ENCODE measurements around the gene SYPL2.

SYPL2 gene

GRCh38 chr1:109514846-109515245, 48.5 kb downstream of the SYPL2 start:
- H3F3A ChIP-seq (ENCODE audit: low read depth), result no peaks in the 10 kb centered on the region
- no peak overlapping the region for H3K4me2 ChIP-seq (ENCODE audit: low read depth, low read length, poor library complexity, severe bottlenecking)
- H3K36me3 ChIP-seq (ENCODE audit: insufficient read depth, low read length), result no peaks in the 10 kb centered on the region
- TF ChIP-seq EZH2phosphoT487 (IDR thresholded peaks at IDR 0.05; ENCODE audit: borderline replicate concordance) (no peak), CTCF (conservative IDR thresholded peaks at IDR 0.05; ENCODE audit: low read length) (no peak)
- H3K4me3 ChIP-seq (ENCODE audit: low read length, poor library complexity, severe bottlenecking), result no peak overlapping the region
- no peaks in the 10 kb centered on the region for H3K9me3 ChIP-seq (ENCODE audit: insufficient read depth, low read depth, low read length)
- H3K4me1 ChIP-seq (ENCODE audit: insufficient read depth, low read length, poor library complexity, severe bottlenecking), result peaks cover 5% of the 10 kb centered on the region
- no peak overlapping the region for H2AFZ ChIP-seq (ENCODE audit: low read length)
- H3K9me2 ChIP-seq (replicated peaks; ENCODE audit: low read depth, low read length), result no peaks in the 10 kb centered on the region
- H3K27me3 ChIP-seq (ENCODE audit: insufficient read depth, low read length, poor library complexity, severe bottlenecking), result no peaks in the 10 kb centered on the region
- H3K9ac ChIP-seq (ENCODE audit: low read depth, low read length, poor library complexity, severe bottlenecking), result no peak overlapping the region
- no peaks in the 10 kb centered on the region for H3K79me2 ChIP-seq (ENCODE audit: insufficient read depth, low read length)
- no peaks in the 10 kb centered on the region for H4K20me1 ChIP-seq (ENCODE audit: insufficient read depth, low read length, poor library complexity, severe bottlenecking)

GRCh38 chr1:109516872-109517271, 50.5 kb downstream of the SYPL2 start:
- Histone ChIP-seq H3K9me2 (replicated peaks; ENCODE audit: low read depth, low read length) (no peaks in the 10 kb centered on the region), H3K79me2 (ENCODE audit: insufficient read depth, low read length) (no peaks in the 10 kb centered on the region), H3K4me2 (ENCODE audit: low read depth, low read length, poor library complexity, severe bottlenecking) (no peak overlapping the region), H3K9ac (ENCODE audit: low read depth, low read length, poor library complexity, severe bottlenecking) (no peak overlapping the region), H3F3A (ENCODE audit: low read depth) (no peaks in the 10 kb centered on the region), H3K9me3 (ENCODE audit: insufficient read depth, low read depth, low read length) (no peaks in the 10 kb centered on the region), H4K20me1 (ENCODE audit: insufficient read depth, low read length, poor library complexity, severe bottlenecking) (no peaks in the 10 kb centered on the region), H2AFZ (ENCODE audit: low read length) (no peak overlapping the region), H3K36me3 (ENCODE audit: insufficient read depth, low read length) (no peaks in the 10 kb centered on the region), H3K4me1 (ENCODE audit: insufficient read depth, low read length, poor library complexity, severe bottlenecking) (no peaks in the 10 kb centered on the region), H3K27me3 (ENCODE audit: insufficient read depth, low read length, poor library complexity, severe bottlenecking) (no peaks in the 10 kb centered on the region), H3K4me3 (ENCODE audit: low read length, poor library complexity, severe bottlenecking) (no peak overlapping the region)
- TF ChIP-seq CTCF (conservative IDR thresholded peaks at IDR 0.05; ENCODE audit: low read length), result no peak
- no peak for TF ChIP-seq EZH2phosphoT487 (IDR thresholded peaks at IDR 0.05; ENCODE audit: borderline replicate concordance)

DNA sequence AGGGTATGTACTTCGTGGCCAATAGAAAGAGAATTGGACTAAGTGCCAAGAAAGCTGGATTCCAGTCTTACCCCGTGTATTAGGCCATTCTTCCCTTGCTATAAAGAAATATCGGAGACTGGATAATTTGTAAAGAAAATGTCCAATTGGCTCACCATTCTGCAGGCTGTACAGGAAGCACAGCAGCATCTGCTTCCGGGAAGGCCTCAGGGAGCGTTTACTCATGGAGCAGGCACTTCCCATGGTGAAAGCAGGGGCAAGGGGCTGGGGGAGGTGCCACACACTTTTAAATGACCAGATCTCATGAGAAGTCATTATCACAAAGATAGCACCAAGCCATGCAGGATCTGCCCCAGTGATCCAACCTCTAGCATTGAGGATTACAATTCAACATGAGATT, 51.0 kb downstream of the SYPL2 start:
- Histone ChIP-seq H3K4me3 (ENCODE audit: low read length, poor library complexity, severe bottlenecking) (no peak overlapping the region), H3K9ac (ENCODE audit: low read depth, low read length, poor library complexity, severe bottlenecking) (no peak overlapping the region), H3F3A (ENCODE audit: low read depth) (no peaks in the 10 kb centered on the region), H3K9me3 (ENCODE audit: insufficient read depth, low read depth, low read length) (no peaks in the 10 kb centered on the region), H3K79me2 (ENCODE audit: insufficient read depth, low read length) (no peaks in the 10 kb centered on the region), H3K4me1 (ENCODE audit: insufficient read depth, low read length, poor library complexity, severe bottlenecking) (no peaks in the 10 kb centered on the region), H4K20me1 (ENCODE audit: insufficient read depth, low read length, poor library complexity, severe bottlenecking) (no peaks in the 10 kb centered on the region), H3K36me3 (ENCODE audit: insufficient read depth, low read length) (no peaks in the 10 kb centered on the region), H3K4me2 (ENCODE audit: low read depth, low read length, poor library complexity, severe bottlenecking) (no peak overlapping the region), H3K9me2 (replicated peaks; ENCODE audit: low read depth, low read length) (no peaks in the 10 kb centered on the region), H3K27me3 (ENCODE audit: insufficient read depth, low read length, poor library complexity, severe bottlenecking) (no peaks in the 10 kb centered on the region), H2AFZ (ENCODE audit: low read length) (no peak overlapping the region)
- no peak for TF ChIP-seq CTCF (conservative IDR thresholded peaks at IDR 0.05; ENCODE audit: low read length)
- TF ChIP-seq EZH2phosphoT487 (IDR thresholded peaks at IDR 0.05; ENCODE audit: borderline replicate concordance), result no peak

Measured in Loucy (cell line).